GM11168 (cell line): ENCODE measurements around the gene CPED1.
"Not testable (repeated sequence)": the region's sequence is repeated elsewhere in the genome, so short reads cannot be mapped to it uniquely, and the experiment has no call there.

Experiments used
- in situ Hi-C: fragments of 300-500 bp; cut with MboI; formaldehyde crosslinking; loops from one replicate; pipeline ENCODE4 v1.12.0; 2022; ENCODE audit warnings: low sequenced_read_pairs; ENCODE audit not compliant: unreplicated experiment

The CPED1 gene

DNA sequence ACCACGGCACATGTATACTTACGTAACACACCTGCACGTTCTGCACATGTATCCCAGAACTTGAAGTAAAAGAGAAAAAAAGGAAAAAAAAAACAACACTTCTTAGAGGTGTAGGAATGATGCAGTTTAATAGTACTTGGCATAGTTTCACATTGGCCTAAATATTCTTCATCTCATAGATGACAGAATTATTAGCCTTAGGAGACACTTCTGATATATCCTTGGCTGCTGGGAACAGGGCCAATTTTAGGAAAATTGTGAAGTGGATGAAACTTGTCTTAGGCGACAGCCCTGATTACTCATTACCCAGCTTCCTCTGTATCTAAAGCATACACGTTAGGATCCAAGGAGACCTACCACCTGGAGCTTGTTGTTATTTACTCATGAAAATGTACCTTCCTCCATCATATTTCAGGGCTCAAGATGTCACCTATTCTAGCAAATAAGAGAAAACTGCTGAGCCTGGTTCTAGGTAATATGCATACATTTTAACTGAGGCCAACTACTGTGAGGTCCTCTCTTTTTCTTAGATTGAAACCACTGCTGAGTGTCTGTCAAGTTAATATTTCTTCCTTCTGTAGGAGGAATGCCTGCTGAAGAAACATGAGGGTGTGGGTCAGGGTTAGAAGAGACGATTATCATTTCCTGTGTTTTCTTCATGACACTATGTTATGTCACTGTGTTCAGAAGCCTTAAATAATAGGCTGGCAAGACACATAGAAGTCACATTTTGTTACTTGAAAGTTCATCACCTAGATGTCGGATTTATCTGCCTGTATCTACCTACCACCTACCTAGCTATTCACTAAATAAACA is 44.3 kb downstream of the CPED1 start:
- in situ Hi-C loops, result no loop called here

DNA sequence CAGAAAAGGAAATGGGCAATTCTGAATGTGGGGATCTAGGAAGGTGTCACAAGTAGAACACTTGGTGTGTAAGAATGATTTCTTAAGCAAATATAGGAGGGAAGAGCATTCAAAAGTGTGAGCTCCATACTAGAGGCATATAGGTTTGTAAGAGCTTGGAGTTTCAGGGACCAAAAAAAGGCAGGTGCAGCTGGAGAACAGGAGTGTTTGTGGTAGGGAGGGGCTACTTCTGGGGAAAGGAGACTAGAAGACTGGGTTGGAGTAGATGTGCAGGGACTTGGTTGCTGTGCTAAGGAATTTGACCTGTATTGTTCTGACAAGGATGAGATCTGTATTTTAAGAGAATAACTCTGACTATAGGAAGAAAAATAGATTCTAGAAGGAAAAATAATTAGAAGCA is 46.4 kb downstream of the CPED1 start:
- in situ Hi-C loops, result no loop called here

DNA sequence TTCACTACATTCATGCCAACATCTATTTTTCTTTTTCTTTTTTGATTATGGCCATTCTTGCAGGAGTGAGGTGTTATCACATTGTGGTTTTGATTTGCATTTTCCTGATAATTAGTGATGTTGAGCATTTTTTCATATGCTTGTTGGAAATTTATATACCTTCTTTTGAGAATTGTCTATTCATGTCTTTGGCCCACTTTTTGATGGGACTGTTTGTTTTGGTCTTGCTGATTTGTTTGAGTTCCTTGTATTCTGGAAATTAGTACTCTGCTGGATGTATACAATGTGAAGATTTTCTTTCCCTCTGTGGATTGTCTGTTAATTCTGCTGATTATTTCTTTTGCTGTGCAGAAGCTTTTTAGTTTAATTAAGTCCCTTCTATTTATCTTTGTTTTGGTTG is 48.3 kb downstream of the CPED1 start:
- in situ Hi-C loops, result not testable (repeated sequence)

DNA sequence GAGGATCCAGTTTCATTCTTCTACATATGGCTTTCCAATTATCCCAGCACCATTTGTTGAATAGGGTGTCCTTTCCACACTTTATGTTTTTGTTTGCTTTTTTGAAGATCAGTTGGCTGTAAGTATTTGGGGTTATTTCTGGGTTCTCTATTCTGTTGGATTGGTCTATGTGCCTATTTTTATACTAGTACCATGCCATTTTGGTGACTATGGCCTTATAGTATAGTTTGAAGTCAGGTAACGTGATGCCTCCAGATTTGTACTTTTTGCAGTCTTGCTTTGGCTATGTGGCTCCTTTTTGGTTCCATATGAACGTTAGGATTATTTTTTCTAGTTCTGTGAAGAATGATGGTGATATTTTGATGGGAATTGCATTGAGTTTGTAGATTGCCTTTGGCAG is 48.8 kb downstream of the CPED1 start:
- in situ Hi-C loops, result not testable (repeated sequence)

DNA sequence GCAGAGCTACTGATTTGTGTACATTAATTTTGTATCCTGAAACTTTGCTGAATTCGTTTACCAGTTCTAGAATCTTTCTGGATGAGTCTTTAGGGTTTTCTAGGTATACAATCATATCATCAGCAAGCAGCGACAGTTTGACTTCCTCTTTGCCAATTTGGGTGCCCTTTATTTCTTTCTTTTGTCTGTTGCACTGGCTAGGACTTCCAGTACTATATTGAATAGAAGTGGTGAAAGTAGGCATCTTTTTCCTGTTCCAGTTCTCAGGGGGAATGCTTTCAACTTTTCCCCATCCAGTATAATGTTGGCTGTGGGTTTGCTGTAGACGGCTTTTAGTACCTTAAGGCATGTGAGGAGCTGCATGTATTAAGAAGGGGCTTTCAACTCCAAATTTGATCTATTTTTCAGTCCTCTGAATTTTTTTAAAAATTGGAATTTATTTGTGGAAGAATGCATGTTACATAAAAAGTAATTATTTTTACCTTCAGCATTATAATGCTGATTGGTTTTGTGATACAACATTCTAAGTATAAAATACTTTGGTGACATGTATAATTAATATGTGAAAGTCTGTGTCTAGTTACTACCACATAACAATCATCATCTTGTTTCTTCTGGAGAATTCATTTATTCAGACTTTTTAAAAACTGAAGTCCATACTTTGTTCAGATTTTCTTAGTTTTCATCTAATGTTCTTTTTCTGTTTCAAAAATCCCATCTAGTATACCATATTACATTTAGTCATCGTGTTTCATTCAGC is 49.6 kb downstream of the CPED1 start:
- in situ Hi-C loops, result no loop called here

DNA sequence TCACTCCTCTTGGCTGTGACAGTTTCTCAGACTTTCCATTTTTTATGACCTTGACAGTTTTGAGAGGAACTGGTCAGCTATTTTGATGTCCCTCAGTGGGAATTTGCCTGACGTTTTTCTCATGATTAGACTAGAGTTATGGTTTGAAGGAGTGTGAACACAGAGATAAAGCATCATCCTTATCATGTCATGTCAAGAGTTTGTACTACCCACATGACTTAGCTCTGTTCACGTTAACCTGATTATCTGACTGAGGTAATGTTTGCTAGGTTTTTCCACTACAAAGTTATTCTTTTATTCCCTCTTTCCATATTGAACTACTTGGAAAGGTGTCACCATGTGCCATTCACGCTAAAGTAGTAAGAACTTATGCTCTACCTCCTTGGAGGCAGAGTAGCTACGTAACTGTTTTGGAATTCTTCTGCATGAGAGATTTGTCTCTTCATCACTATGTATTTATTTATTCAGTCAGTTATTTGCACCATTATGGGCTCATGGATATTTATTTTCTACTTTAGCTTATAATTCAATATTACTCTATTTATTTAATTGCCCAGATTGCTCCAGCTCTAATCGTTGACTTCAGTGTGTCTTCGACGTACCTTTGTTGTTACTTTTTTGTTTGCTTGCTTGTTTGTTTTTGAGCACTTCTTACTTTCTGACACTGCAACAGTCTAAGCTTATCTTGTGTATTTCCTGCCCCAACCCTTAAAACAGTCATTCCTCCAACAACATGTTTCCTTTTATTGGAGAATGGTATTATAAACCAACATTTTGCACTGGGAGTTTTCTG is 50.4 kb downstream of the CPED1 start:
- in situ Hi-C loops, result no loop called here

DNA sequence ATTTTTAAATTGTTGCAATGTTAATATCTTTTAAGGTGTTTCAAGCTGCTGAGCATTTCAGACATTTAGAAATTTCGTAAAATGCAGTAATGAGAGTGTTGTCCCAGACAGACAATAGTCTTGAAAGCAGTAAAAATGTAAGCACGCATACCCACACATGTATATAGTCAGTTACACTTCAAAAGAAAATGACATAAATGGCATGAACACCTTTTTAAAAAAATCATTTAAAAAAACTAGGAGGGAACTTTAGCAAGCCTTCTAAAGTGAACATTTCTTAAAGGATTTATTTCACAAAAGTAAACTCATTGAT is 51.0 kb downstream of the CPED1 start:
- in situ Hi-C loops, result no loop called here

DNA sequence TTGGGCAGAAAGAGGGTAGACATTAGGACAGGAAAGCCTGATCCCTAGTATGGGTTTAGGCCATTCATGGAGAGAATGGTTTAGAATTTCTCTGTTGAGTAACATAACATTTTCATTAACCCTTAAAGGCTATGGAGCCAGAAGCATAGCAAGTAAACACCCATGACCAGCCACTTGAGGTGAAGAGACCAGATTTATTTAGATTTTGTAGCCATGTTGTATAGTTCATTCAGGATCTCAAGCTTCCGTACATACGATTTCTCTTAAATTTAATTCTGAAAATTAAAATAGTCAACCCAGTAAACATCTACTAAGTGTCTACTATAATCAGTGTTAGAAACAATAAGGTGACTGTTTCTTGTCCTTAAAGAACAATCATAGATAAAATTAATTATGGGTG is 51.5 kb downstream of the CPED1 start:
- in situ Hi-C loops, result no loop called here

DNA sequence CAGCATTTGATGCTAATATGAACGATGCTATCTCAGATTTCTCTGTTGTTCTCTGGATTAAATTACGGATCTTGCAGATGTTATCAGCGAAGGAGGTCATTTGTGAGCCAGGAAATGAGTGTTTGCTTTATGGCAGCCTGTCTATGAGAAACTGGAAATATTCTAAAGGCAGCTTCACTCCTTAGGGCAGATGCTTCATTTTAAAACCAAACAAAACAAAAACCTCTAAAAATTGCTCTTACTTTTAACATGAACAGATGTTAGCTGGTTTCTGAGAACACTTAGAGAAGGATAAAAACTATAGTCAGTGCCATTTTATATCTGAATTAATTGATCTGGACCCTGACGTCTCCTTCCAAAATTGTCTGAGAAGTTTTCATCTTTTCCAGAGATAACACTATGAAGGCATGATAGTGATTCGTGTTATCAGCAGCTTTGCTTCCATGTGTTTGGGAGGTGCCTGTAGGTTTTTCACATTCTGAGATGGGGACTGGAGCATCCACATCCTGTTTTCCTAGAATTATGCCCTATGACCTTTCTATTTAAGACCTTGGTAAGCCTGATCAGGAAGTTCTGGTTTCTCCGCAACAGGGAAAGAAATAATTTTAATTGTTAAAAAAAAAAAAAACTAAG is 53.1 kb downstream of the CPED1 start:
- in situ Hi-C loops, result no loop called here

DNA sequence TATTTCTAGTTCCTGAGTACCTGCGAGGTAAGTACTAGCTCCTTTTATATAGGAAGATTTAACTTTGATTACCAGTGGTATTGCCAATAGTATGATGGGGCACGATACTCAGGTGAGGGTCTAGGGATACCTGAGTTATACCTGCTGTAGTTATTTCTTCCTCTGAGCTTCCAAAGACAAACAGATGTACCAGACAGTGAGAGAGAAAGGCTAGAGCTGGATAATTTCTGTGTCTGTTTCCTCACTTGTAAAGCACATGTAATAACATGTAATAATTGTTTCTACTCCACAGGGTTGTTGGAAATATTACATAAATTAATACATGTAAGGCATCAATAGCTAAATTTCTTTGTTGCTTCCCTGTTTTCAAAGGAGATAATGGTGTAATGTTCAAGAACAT is 53.7 kb downstream of the CPED1 start:
- in situ Hi-C loops, result no loop called here

DNA sequence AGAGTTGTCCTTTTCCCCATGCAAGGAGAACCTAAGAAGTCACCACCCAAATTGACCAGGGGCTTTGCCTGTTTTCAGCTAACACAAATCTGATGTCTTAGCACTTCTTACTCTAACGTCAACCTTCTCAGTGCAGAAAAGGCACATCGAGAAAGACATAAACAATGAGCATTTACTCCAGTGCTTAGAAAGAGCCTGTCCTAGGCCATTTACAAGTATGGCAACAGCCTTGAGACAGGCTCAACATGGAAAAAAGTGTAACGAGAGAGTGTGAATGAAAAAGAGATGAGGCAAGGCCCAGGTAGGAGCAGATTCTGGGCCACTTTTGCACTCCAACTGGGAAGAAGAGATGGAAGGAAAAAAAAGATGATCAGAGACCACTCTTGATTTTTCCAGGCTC is 54.4 kb downstream of the CPED1 start:
- in situ Hi-C loops, result no loop called here

DNA sequence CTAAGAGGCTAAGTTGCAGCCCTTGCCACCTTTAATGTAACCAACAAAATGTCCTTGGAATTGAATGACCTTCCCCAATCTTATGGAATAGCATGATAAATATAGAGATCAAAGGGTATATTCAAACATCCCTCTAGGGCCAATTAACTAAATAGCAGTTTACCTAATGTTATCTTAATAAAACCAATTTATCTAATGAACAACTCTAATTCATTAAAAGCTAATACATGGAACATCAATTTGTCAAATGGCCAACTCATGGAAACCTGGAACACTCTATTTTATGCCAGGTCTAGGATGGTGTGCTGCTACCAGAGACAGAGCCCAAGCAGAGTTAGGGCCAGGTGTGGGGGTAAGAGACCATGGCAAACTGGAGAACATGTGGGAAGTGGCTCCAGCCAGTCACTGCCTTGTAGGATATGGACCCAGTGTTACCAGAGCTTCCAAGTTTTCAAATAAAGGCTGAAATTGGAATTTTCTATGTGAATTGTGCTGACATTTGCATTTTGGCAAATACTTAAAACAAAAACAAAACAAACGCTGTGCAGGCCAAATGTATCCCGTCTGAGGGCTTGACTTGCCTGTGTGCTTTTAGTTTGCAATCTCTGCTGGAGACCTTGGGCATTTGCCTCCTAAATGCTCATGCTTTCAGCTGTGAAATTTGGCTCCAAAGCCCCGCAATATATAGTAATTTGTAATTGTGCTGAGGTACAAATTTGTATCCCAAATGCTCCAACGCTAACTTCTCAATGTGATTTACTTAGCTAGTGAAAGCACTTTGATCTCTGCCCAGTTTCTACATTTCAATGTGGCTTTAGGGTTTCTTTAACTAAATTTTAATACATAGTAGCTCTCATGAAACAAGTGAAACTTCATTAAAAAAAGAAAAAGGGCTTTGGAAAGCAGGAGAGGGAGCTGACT is 55.1 kb downstream of the CPED1 start:
- in situ Hi-C loops, result no loop called here

DNA sequence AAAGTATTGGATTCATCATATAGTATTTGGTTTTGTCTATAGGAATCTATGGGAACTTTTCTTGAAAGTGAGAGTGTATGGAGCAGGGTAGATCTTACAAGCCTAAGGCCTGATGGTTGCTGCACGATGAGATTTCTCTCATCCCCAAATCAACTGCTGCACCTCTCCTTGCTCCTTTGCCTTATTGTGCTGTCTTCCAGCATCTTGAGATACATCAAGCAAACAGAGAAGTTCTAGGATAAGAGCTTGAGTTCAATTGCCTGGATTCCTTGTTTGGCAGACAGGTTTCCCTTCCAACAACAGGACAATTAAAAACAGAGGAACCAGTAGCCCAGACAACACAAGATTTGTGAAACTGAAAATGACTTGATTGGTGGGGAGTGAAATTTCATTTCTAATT is 56.6 kb downstream of the CPED1 start:
- in situ Hi-C loops, result no loop called here

DNA sequence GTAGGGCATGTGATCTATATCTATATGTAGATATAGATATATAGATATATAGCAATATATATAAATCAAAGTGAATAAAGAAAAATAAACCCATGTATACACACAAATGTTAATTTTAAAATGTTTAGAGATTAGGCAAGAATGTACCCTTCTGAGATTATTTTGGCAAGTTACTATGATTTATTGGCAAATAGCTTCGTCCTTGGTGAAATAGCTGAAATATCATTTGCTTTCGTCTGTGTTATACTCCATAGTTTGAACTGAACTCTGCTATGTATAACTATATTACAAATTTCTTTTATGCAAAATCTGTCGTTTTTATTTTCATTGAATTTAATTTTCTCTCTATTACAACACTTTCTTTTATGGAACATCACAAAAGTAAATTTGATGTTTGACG is 57.5 kb downstream of the CPED1 start:
- in situ Hi-C loops, result no loop called here

DNA sequence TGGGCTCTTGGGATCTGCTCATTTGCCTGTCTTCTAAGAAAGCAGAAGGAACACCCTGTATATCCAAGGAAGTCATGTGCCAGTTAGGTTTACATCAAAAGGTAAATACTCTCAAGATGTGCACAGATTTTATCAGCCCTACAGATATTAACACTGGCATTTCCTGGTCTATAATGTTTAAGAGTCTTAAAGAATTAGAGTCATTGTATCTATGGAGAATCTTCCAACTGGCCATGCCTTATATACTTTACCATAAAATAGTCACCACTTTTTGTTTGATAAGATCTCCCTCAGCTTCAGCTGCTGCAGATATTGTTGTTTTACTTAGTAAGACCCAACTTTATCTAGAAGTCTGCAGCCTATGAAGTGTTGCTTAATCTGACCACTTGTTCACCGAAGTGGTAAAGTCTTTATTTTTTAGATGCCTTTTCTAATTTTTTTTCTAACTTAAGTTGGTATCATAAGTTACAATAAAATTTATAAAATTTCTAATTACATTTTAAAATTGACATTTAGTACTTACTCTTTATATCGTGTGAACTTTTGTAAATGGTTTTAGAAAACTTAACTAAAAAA is 58.5 kb downstream of the CPED1 start:
- in situ Hi-C loops, result no loop called here

DNA sequence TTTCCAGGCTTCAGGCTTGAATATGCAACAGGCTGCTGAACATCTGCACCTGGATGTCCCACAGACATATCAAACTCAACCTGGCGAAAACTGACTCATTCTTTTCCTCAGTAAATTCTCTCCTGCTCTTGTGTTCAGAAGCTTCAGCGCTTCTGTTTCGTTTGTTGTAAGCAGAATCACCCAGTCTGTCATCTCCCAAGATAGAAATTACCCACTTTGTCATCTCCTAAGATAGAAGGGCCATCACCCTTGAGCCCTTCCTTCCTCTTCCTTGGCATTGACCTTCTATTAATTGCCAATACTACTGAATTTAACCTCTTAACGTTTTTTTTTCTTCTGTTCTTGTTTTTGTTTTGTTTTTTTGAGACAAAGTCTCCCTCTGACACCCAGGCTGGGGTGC is 59.7 kb downstream of the CPED1 start:
- in situ Hi-C loops, result no loop called here

DNA sequence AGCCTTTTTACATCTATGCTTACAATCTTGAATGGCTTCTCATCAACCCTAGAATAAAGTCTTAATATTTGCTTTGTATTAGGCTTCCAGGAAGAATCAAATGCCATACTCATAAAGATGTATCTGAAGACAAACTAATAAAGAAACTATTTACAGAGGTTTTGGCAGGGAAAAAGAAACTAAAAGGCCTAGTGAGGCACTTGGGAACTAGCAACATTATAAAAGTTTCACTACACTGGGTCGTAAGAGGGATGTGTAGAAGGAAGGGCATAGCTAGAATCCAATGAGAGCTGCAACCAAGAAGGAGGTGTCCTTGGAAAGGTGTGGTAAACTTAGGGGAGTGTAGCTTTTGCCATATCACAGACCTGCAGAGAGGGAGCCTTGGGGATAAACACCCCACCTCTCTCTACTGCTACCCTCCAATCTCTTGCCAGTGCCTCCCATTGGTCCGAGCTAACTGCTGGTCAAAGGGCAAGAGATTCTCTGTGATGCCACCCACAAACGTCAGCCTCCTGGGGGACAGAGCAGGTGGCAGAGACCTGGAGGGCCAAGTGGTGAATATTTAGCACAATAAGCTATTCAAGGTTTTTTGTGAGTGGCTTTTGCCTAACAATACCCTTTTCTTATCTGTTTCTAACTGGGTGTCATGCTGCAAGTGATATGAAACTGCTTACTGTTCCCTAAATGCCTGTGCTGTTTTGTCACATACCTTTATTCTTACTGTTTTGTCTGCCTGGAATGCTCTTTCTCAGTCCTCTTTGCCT is 60.7 kb downstream of the CPED1 start:
- in situ Hi-C loops, result no loop called here

DNA sequence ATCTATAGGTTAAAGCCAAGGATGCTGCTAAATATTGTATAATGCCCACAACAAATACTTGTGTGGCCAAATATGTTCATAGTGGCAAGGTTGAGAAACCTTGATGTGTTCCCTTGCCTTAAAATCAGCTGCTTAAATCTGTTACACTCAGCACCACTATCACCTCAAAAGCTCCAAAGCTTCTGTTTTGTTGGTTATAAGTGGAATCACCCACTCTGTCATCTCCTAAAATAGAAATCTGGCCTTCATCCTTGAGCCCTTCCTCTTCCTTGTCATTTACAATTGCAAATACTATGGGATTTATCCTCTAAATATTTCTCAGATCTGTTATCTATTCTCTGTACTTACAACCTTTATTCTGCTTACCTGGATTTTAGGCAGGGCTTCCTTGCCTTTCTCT is 61.4 kb downstream of the CPED1 start:
- in situ Hi-C loops, result no loop called here

DNA sequence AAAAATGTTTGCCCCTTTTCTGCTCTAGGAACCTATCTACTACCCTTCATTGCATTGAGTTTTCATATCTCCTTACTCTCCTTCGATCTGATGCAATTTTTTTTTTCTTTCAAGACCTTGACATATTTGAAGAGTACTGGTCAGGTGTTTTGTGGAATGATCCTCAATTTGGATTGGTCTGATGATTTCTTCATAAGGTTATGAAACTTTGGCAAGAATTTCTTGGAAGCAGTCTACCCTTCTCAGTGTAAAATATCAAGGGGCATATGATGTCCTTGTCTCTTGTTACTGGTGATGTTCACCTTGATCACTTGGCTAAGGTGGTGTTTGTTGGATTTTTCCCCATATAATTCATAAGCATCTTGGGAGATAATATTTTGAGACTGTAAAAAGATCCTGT is 64.7 kb downstream of the CPED1 start:
- in situ Hi-C loops, result no loop called here
